Brain pericyte (primary cell): ENCODE measurements around the gene SYT12.

Source experiments
- DNase-seq: peaks from one replicate; pipeline ENCODE4 v3.0.0-alpha.2; 2012; ENCODE audit warnings: low read depth, low spot score

The SYT12 gene

DNA sequence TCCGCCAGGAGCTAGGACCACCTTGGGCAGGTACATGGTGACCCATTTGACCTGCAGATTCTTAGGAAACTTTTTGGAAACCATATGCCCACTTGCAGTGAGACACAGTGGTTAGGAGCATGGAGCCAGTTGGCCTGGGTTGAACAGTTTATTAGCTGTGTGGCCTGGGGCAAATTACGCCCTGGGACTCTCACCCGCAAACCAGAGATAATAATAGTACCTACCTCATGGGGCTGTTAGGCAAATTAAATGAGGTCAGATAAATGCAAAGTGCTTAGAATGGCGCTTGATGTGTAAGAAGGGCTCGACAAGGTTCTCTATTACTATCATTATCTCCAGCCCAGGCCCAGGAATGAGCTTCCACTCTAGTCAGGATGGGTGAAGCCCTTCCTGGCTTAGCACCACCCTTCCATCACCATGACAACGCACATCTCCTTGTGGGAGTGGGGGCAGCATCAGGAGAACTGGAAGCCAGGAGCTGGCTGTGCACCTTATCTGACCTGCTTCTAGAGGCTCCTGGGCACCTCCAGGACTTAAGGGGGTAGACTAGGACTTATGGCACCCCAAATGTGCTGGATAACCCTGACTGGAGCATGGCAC is 5.1 kb downstream of the SYT12 start:
- no peak for DNase-seq

DNA sequence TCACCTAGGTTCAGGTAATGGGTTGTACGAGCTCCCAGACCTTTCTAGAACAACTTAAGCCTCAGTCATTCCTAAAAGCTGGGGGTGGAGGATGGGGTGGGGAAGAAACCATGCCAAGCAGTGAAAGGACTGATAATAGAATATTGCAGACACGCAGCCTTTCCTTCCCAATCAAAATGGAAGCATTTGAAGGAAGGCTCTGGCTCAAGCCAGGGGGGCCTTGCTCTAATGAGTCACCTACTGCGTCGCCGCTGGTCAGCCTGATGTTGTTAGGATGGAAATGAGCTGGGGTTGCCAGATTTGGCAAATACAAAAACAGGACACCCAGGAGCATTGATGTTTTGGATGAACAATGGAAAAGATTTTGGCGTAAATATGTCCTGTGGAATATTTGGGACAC is 6.2 kb downstream of the SYT12 start:
- DNase-seq, result no peak

DNA sequence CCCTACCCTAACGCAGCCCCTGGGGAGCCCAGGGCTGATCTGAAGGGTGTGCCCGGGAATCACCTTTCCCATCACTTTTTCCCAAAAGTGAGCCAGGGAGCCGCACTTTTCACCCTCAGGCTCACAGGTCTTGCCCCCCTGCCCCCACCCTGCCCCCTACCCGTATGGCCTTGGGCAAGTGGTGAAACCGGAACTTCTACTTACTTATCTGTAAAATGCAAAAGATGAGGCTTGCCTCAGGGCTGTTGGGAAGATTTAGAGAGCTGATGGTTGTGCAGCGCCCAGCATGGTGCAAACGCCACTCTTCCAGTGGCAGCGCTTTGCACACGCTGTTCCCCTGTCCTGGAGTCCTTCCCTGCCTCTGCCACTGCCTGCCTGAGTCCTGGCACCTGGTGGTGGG is 8.0 kb downstream of the SYT12 start:
- no peak for DNase-seq

DNA sequence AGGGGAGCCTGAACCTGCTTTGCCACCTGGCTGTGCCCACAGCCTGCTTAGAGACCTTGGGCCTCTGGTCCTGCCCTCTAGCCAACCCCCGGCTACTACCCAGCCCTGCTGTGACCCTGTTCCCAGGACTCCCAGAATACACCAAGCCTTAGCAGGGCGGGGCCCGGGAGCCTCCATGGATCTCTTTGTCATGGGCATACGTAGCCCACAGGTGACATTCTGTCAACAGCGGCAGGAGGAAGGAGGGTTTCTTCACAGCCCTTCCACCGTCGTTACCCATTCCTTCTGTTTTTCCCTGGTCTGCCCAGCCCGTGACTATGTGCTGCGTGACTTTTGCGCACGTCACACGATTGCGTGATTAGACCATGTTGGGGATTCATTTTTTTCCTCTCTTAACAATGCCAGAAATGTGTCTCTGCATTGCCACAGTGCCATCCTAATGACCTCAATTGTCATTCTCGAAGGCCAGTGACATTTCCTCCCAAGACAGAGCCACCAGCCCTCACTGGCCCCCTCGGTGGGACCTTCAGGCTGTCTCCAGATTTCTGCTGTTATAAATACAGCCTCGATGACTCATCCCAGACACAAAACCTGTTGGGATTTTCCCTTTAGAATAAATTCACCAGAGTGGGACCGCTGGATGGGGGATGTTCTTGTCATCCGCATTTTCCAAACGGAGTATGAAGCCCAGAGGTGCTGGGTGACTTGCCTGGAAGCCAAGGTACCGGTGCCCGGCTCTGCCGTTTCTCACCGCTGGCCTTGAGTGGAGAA is 9.0 kb downstream of the SYT12 start:
- no peak for DNase-seq

DNA sequence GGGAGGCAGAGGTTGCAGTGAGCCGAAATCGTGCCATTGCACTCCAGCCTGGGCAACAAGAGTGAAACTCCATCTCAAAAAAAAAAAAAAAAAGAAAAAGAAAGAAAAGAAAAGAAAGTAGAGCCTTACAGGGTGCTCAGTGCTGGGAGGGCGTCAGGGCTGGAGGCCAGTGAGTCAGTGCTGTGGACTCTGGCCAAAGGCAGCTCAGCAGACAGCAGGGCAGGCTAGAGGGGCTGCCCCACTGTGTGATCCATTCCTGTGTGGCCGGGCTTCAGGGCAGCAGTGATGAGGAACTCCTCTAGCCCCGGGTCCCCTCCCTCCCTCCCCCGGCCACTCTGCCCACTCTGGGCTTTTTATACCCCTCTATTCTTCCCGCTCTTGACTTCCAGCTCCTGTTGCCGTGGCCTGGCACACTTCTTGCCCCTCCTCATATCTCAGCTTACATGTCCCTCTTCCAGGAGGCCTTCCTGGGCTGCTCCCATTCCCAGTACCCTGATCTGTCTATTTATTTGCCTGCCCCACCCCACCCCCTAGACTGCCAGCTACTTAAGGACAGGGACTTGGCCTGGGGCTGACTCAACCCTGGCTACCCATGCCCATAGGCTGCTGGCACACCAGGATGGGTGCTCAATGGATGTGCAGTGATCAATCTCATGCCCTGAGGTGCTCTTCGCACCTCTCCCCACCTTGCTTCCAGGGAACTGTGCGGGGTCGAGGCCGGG is 10.1 kb downstream of the SYT12 start:
- DNase-seq, result peak; percentile 68

DNA sequence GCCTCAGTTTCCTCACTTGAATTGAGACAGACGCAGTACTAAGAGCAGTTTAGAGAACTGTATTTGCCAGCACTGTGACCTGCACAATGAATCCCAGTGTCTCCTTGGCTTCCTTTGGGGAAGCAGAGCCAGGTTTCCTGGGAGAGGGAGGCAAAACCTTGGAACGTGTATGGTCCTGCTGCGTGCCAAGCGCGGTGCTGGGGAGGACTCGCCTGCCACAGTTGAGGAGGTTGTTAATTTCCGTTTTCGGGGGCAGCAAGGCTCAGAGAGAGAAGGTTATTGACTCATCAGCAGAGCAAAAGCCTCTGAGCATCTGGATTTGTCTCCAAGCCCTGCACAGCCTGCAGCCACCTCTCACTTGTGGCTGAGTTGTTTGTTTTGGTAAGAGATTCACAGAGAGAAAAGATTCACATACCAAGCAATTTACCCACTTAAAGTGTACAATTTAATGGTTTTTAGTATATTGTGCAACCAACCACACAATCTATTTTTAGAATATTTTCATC is 10.8 kb downstream of the SYT12 start:
- DNase-seq, result peak; percentile 74

DNA sequence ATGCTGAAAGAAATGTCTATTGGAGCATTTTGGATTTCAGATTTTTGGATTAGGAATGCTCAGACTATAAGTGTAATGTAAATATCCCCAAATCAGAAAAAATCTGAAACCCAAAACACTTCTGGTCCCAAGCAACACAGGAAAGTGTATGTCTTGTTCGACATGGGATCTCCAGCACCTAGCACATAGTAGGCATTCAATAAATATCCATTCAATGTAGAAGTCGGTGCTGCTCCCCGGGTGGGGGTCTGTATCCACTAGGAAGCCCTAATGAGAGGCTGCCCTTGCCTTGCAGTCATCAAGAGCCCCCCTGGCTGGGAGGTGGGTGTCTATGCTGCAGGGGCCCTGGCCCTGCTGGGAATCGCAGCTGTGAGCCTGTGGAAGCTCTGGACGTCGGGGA is 11.4 kb downstream of the SYT12 start:
- DNase-seq, result no peak

DNA sequence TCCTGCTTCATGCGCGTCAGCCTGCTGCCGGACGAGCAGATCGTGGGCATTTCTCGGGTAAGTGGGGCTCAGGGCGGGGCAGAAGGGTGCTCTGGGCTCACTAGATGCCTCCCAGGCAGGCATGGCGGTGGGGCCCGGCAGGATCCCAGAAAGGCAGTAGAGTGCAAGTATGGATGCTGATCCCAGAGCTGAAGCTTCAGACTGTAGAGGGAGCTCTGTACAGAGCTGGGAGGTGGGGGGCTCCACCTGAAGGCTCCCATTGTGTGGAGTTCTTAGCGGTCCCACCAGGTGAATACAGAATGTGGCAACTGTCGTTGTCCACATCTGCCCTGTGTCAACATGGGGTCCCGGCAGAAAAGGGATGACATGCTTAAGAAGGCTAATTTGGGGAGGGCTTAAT is 17.2 kb downstream of the SYT12 start:
- no peak for DNase-seq

DNA sequence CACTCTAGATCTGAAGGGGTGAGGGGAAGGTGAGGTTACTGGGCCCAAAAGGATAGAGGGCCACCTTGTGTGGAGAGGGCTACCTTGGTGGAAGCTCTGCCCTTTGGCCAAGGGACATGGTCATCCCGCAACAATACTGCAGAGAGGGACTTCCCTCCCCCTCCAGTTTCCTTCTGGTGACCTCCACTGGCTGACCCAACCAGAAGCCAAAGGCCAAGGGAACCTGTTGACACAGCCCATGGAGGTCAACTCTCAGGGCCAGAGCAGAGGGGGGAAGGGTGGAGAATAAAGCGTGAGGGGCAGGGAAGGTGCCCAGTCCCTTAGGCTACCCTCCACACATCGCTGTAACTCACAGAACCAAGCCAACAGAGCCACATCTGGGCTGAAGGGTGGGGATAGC is 18.7 kb downstream of the SYT12 start:
- no peak for DNase-seq

DNA sequence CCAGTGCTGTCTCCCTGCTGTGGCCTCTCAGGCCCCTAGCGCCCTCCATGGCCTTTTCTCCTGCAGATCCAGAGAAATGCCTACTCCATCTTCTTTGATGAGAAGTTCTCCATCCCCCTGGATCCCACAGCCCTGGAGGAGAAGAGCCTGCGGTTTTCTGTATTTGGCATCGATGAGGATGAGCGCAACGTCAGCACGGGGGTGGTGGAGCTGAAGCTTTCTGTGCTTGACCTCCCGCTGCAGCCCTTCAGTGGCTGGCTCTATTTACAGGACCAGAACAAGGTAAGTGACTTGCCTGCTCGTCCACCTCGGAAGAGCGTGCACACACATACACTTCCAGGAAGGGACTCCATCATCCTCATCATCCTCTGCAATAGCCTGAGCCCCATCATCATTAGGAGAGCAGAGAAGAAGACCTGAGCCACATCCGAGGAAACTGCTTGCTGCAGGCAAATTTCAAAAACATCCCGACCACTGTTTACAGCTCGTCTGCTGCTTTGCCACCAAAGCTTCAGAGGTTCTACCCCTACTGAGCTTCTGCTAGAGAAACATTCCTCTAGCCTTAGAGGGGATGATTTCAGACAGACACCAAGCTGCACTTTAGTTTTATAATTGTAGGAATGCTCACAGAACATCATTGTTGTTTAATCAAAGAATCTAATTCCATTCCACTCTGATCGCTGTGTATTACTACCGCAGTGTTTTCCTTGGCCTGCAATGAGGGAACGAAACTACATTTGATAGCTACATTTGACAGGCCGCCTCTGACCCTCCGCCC is 20.8 kb downstream of the SYT12 start:
- no peak for DNase-seq

DNA sequence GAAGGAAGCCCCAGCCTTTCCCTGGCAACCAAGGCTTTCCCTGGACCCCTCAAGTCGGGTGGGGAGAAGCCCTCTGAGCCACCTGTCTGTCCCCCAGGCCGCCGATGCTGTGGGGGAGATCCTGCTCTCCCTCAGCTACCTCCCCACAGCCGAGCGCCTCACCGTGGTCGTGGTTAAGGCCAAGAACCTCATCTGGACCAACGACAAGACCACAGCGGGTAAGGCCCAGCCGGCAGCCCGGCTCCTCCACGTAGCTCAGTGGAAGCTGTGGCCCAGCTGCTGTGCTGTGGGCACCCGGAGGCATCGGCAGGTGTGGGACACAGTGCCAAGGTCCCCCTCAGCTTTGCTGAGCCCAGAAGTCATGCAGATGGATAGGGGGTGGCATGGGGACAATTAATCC is 21.6 kb downstream of the SYT12 start:
- DNase-seq, result no peak

DNA sequence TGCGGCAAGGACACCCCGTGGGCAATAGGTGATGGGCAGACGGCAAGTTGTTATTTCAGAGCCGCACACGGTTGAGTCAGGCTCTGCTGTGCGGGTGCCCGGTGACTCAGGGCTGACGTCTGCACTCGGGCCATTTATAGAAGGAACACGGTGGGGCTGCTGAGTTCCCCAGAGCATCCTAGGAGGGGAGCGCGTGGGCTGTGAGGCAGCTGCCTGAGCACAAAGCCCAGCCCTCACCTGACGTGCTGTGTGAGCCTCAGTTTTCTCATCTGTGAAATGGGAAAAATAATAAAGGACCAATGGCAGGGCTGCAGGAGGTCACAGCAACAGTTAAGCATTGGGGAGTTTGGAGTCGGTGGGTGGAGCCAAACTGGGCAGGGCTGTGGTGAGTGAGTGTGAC is 22.4 kb downstream of the SYT12 start:
- DNase-seq, result peak; percentile 72

DNA sequence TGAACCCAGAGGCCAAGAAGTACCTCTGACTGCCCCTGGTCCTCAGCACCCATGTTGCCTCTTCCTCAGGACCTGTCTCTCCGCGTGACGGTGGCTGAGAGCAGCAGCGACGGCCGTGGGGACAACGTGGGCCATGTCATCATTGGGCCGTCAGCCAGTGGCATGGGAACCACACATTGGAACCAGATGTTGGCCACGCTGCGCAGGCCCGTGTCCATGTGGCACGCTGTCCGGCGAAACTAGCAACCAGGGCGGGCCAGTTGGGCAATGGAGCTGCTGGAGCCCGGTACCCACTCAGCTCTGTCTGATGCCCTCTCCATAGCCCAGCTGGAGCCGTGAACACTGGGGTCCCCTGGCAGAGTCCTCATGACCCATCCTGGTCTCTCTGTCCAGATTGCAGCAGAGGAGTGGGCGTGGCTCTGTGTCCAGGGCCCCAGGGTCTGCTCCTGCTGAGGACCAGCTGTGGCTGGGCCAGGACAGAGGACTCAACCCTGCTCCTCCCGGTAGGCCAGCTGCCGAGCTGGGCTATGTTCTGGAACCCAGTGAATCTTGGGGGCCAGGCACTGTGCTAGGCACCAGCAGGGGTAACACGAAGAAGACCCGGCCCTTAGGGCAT is 25.7 kb downstream of the SYT12 start:
- no peak for DNase-seq

DNA sequence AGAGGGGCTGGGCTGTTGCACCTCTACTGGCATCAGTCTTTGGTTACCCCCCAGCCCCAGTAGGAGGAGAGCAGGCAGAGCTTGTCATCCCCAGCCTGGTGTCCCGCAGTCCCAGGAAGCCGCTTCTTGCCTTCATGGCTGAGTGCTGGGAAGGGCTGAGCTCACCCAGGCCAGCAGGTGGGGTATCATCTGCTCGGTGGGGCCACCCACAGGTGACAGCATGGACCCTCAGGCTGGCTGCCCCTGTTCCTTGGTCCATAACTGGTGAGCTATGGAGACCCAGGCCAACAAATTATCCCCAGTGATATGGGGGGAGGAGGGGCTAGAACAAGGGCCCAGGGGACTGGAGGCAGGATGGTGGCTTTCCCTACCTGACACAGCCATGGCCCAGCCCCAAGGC is 27.2 kb downstream of the SYT12 start:
- DNase-seq, result no peak

DNA sequence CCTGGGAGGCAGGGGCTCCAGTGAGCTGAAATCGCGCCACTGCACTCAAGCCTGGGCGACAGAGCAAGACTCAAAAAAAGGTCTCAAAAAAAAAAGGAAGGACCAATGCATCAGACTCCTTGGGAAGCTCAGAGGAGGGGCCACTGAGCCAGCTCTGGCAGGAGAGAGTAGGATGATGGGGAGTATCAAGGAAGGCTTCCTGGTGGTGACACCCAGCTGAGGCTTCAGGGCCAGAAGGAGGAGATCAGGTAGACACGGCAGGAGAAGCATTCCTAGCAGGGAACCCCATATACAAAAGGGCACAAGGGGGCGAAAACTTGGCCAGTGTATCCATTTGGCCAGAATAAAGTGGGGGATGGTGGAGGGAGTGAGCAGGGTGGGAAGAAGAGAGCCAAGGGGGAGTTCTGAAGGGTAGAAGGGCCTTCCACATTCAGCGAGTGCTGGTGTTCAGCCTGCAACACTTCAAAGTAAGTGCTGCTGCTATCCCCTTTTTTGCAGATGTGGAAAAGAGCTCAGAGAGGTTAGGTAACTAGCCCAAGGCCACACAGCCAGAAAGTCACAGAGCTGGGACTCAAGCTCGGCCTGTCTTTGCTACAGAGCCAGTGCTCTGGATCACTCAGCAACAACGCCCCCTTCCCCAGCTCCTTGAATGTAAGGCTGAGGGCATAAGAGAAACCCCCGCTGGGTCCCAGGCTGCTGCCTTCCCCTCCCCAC is 28.4 kb downstream of the SYT12 start:
- DNase-seq, result no peak

DNA sequence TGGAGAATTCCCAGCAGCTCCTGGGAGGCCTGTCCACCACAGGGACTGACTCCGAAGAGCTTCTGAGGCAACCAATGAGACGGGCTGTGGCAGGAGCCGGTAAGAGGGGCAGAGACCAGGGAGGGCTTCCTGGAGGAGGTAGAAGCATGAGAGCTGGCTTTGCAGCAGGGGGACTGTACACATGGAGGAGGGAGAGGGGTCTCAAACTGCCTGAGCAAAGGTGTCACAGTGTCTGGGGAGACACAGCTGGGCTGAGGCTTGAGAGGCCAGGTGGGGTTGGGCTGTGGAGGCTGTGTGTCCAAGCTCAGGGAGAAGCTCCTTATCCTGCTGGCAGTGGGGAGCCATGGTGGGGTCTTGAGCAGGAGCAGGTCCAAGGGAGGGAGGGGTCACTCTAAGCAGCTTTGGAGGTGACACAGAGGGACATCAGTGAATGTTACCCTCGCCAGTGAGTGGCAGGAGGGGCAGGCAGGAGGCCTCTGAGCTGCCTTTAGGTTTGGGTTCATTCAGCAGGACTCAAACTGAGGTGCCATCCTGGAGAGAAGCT is 29.1 kb downstream of the SYT12 start:
- no peak for DNase-seq

DNA sequence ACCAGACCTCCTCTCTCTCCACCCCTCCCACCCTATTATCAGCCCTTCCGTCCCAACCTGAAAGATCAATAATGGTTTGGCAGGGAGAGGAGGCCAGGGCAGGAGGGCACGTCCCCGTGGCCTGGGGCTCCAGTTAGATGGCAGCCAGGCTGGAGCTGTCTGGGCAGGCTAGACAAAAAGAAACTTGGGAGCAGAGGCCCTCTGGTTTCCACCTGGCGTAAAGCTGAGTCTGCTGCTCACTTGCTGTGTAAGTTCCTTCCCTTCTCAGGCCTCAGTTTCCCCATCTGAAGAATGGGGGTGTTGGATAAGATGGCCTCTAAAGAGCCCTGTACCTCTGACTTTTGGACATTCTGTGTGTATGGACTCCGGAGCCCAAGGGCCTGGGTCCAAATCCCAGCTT is 30.0 kb downstream of the SYT12 start:
- no peak for DNase-seq

DNA sequence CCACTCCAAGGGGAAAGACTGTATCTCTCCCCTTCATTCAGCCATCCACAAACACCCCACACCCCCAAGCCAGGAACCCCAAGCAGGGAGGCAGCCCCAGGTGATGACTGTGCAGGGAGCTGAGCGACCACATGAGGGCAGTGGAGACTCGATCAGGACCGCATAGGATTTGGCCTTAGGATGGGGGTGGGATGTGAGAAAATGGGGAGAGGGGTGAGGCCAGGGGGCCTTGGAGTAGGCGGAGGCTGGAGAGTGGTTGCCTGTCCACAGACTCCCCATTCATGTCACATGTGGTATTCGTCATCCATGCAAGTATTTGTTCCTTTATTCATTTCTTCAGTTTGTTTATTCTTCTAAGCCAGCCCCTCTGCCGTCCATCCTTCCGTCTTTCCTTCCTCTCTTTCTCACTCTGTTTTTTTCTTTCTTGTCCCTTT is 31.0 kb downstream of the SYT12 start:
- DNase-seq, result no peak

DNA sequence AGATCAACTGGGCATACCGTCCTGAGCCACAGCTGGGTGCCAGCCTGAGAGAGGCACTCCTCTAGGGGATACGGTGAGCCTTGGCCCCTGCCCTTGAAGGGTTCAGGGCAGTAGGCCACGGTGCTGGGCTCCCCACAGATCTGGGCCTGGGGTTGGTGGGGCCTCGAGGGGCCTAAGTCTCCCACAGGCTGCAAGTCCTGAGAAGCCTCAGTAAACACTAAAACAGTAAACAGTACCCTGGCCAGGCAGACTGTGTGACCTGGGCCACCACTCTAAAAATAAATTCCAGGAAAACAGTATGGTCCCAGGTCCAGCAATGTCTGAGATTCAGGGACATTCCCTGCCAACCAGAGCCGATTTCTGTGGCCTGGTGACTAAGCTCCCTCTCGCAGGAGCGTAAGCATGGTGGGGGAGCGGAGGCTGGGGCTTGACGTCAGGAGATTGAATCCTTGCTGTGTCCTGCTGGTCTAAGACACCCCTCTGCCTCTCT is 31.5 kb downstream of the SYT12 start:
- DNase-seq, result no peak

DNA sequence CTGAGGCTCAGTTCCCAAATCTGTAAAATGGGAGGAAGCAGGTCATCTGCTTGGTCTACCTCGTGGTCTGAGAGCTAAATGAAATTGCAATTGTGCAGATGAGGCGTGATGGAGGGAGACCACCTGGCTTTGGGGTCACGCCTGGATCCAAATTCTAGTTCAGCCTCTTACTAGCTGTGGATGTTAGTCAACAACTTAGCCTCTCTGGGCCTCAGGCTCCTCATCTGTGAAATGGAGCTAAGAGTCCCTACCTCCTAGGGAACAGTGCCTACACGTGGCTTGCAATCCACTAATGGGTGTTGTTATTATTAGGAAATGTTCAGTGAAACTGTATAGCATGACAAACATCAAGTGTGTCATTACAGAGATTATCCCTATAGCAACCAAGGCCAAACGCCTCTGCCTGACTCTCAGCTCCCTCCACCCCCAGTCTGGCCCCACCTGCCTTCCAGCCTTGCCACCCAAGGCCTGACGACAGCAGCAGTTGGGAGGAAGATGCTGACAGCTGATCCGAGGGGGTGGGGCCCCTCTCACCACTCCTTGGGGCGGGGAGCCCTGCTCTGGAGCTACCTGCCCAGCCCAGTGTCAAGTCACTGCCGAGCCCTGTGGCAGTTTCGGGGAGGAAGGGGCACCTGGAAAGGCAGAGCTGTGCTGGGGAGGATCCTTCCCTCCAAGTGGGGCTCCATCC is 32.0 kb downstream of the SYT12 start:
- no peak for DNase-seq
